GM06990 (cell line): ENCODE data around the gene GNPDA1.

Experiments used
- DNase-seq: peaks from one replicate; pipeline ENCODE4 v3.0.0-alpha.2; 2011; ENCODE audit not compliant: insufficient read length; ENCODE audit errors: extremely low read depth
- H3K27me3 ChIP-seq: replicated peaks from 2 replicates; pipeline ENCODE4 v1.6.0; 2011; ENCODE audit warnings: low read length; ENCODE audit not compliant: control insufficient read depth, insufficient read depth
- H3K36me3 ChIP-seq: 2 replicates; pipeline ENCODE4 v1.5.1; 2011; ENCODE audit warnings: low read length; ENCODE audit not compliant: control insufficient read depth, insufficient read depth
- H3K4me3 ChIP-seq: replicated peaks from 2 replicates; pipeline ENCODE4 v1.5.1; 2011; ENCODE audit warnings: low read depth, mild to moderate bottlenecking, control low read depth, low read length
- TF ChIP-seq, protein P1 (sequence below): IDR thresholded peaks from 2 replicates; pipeline ENCODE4 v1.5.1; 2011; ENCODE audit warnings: low read length, control low read depth, mild to moderate bottlenecking, inconsistent platforms; ENCODE audit not compliant: insufficient read depth, poor library complexity, severe bottlenecking

Gene GNPDA1

GRCh38 chr5:142024771-142025304, 12.0 kb upstream of the GNPDA1 start:
- H3K4me3 ChIP-seq, result peak overlapping the region; percentile 39
- no peaks in the 10 kb centered on the region; the same call in 1 of the 2 replicates for H3K27me3 ChIP-seq
- DNase-seq, result peak; percentile 74
- H3K36me3 ChIP-seq, result no peaks in the 10 kb centered on the region
- TF ChIP-seq, protein P1, sequence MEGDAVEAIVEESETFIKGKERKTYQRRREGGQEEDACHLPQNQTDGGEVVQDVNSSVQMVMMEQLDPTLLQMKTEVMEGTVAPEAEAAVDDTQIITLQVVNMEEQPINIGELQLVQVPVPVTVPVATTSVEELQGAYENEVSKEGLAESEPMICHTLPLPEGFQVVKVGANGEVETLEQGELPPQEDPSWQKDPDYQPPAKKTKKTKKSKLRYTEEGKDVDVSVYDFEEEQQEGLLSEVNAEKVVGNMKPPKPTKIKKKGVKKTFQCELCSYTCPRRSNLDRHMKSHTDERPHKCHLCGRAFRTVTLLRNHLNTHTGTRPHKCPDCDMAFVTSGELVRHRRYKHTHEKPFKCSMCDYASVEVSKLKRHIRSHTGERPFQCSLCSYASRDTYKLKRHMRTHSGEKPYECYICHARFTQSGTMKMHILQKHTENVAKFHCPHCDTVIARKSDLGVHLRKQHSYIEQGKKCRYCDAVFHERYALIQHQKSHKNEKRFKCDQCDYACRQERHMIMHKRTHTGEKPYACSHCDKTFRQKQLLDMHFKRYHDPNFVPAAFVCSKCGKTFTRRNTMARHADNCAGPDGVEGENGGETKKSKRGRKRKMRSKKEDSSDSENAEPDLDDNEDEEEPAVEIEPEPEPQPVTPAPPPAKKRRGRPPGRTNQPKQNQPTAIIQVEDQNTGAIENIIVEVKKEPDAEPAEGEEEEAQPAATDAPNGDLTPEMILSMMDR, result no peak

DNA sequence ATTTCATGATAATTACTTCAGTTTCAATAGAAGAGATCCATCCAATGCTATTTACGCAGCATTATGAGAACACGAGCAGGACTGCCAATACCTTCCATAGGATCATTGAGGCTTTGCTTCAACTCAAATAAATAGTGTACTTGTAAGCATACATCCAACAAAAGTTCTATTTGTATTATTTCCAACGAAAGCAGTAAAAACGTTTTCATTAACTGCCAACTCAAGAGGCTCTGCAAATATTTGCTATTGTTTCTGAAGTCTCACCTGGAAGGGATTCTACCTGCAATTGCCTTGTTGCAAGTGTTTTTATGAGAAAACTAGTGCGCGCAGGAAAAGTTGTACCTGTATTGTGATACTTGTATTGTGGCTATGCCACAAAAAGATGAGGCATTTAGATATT, 11.0 kb upstream of the GNPDA1 start:
- no peak for DNase-seq
- Histone ChIP-seq H3K36me3 (no peaks in the 10 kb centered on the region), H3K27me3 (no peaks in the 10 kb centered on the region; the same call in 1 of the 2 replicates), H3K4me3 (no peak overlapping the region)
- TF ChIP-seq, protein P1, result no peak

DNA sequence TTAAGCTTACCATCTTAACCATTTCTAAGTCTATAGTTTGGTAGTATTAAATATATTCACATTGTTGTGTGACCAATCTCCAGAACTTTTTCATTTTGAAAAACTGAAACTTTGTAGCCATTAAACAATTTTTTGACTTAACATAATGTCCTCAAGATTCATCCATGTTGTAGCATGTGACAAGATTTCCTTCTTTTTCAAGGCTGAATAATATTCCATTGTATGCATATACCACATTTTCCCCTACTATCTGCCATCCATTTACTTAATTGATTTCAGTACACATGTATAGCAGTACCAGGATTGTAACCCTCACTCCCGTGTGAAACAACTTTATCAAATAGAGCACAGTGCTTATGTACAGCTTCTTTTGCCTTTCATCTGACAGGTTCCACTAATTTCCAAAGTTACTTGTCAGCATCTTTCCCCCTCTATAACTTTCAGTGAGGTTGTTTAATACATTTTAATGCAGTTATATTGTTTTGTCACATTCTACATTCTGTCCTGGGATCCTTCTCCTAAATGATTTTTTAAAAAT, 7.4 kb upstream of the GNPDA1 start:
- H3K27me3 ChIP-seq, result no peaks in the 10 kb centered on the region
- H3K4me3 ChIP-seq, result no peak overlapping the region
- TF ChIP-seq, protein P1, result no peak
- H3K36me3 ChIP-seq, result no peaks in the 10 kb centered on the region
- no peak for DNase-seq

- TF ChIP-seq, protein P1, result no peak
- Histone ChIP-seq H3K27me3 (no peaks in the 10 kb centered on the region), H3K36me3 (no peaks in the 10 kb centered on the region), H3K4me3 (no peak overlapping the region)
- DNase-seq, result peak; percentile 51
Observed at GRCh38 chr5:142017832-142018427, 5.1 kb upstream of the GNPDA1 start.

DNA sequence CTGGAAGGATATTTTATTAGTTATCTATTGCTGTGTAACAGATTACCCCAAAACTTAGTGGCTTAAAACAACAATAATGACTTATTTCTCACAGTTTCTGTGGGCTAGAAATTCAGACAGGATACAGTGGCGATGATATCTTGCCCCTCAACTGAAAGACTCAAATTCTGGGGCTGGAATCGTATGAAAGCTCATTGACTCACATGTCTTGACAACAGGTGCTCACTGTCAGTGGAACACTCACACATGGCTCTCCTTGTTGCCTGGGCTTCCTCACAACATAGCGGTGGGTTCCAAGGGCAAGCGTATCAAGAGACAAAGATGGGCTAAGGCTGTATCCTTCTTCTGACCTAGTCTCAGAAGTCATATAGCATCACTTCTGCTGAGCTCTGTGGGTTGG, 3.7 kb upstream of the GNPDA1 start:
- Histone ChIP-seq H3K4me3 (no peak overlapping the region), H3K27me3 (no peaks in the 10 kb centered on the region), H3K36me3 (no peaks in the 10 kb centered on the region)
- DNase-seq, result no peak
- TF ChIP-seq, protein P1, result no peak
